Hindlimb muscle (tissue), 1 donor: ENCODE results near the gene BAIAP2. TPM values are rescaled to one million over a fixed set of nuclear protein-coding genes. Genes with fewer than 3 reads are reported as not detected.

Experiments used
- DNase-seq: peaks from one replicate; pipeline ENCODE4 v3.0.0-alpha.2; 2013
- polyA plus RNA-seq: library from polyadenylated mRNA; unstranded; fragments of 120-200 nt; gene quantifications from one replicate; pipeline ENCODE4 v1.2.1, GENCODE V29; 2013; ENCODE audit not compliant: insufficient read length

BAIAP2 gene
- polyA plus RNA-seq, 1 donor: 18.9 TPM

- no peak for DNase-seq
Measured at GRCh38 chr17:81091154-81091553, 56.2 kb downstream of the BAIAP2 start.

- DNase-seq: no peak
Measured at GRCh38 chr17:81091774-81092517, 57.0 kb downstream of the BAIAP2 start.

- no peak for DNase-seq
Measured at GRCh38 chr17:81092518-81093095, 57.7 kb downstream of the BAIAP2 start.

- DNase-seq: no peak
Measured at GRCh38 chr17:81093619-81094508, 58.9 kb downstream of the BAIAP2 start.

- peak; percentile 75 for DNase-seq
Measured at GRCh38 chr17:81094509-81095382, 59.8 kb downstream of the BAIAP2 start.

- no peak for DNase-seq
Measured at GRCh38 chr17:81095383-81095762, 60.4 kb downstream of the BAIAP2 start.

- DNase-seq: no peak
Measured at GRCh38 chr17:81096741-81097133, 61.8 kb downstream of the BAIAP2 start.

- DNase-seq: peak; percentile 85
Measured at GRCh38 chr17:81097134-81097942, 62.4 kb downstream of the BAIAP2 start.

- DNase-seq: no peak
Measured at GRCh38 chr17:81097943-81098308, 63.0 kb downstream of the BAIAP2 start.

- no peak for DNase-seq
Measured at GRCh38 chr17:81099888-81100287, 64.9 kb downstream of the BAIAP2 start.

GRCh38 chr17:81100668-81101067 is 65.7 kb downstream of the BAIAP2 start:
- DNase-seq: no peak

GRCh38 chr17:81101614-81102306 is 66.8 kb downstream of the BAIAP2 start:
- DNase-seq: peak; percentile 77

- no peak for DNase-seq
Measured at GRCh38 chr17:81102352-81102751, 67.4 kb downstream of the BAIAP2 start.

- no peak for DNase-seq
Measured at GRCh38 chr17:81102869-81103268, 67.9 kb downstream of the BAIAP2 start.

- no peak for DNase-seq
Measured at GRCh38 chr17:81103379-81103778, 68.4 kb downstream of the BAIAP2 start.

- DNase-seq: no peak
Measured at GRCh38 chr17:81106716-81107115, 71.8 kb downstream of the BAIAP2 start.

- DNase-seq: no peak
Measured at GRCh38 chr17:81108220-81108619, 73.3 kb downstream of the BAIAP2 start.

GRCh38 chr17:81109957-81110356 is 75.0 kb downstream of the BAIAP2 start:
- no peak for DNase-seq

- no peak for DNase-seq
Measured at GRCh38 chr17:81110488-81111040, 75.6 kb downstream of the BAIAP2 start.

- no peak for DNase-seq
Measured at GRCh38 chr17:81111066-81111465, 76.1 kb downstream of the BAIAP2 start.

- no peak for DNase-seq
Measured at GRCh38 chr17:81112450-81112849, 77.5 kb downstream of the BAIAP2 start.
